ENCODE results near the gene DUS1L. TPM values are rescaled to one million over a fixed set of nuclear protein-coding genes. Genes with fewer than 3 reads are reported as not detected.

The DUS1L gene
- total RNA-seq, 5 donors from 2014 or later (not counting 1 experiment from before 2014, with no cell fraction given) = 137 to 186 (median 177) TPM

- 96% methylated on average over 23 of the region's 26 CpGs for WGBS (ENCODE audit: insufficient coverage)
- H3K4me1 Mint-ChIP-seq = no peaks in the 10 kb centered on the region
- H3K4me3 Mint-ChIP-seq = no peak overlapping the region
- Histone ChIP-seq H3K4me3 (ENCODE audit: control insufficient read depth in 1 of 2, extremely low read depth in 1 of 2, low read length in 1 of 2) (no peak overlapping the region), H3K36me3 (ENCODE audit: control insufficient read depth in 2 of 2, extremely low read depth in 1 of 2, insufficient read depth in 1 of 2, low read length in 1 of 2) (peaks cover 0 to 4% of the 10 kb centered on the region in 2 donors), H3K27ac (ENCODE audit: low read length) (no peak overlapping the region), H3K4me1 (ENCODE audit: control insufficient read depth in 1 of 2, extremely low read depth in 1 of 2, insufficient read depth in 2 of 2, low read length in 2 of 2) (no peaks in the 10 kb centered on the region), H3K27me3 (replicated peaks in 1 of 2; ENCODE audit: control insufficient read depth in 2 of 2, extremely low read depth in 1 of 2, insufficient read depth in 2 of 2, low read length in 1 of 2) (no peaks in the 10 kb centered on the region), H3K9me3 (no peaks in the 10 kb centered on the region)
- DNase-seq (no peak), ATAC-seq (replicated peaks in 1 of 4) (no peak)
- POLR2A ChIA-PET = no interaction called here
- no peaks in the 10 kb centered on the region for H3K9me3 Mint-ChIP-seq
- H3K36me3 Mint-ChIP-seq = no peaks in the 10 kb centered on the region
- no peaks in the 10 kb centered on the region for H3K27me3 Mint-ChIP-seq
- CTCF ChIA-PET = interaction anchor here in 1 of 2 donors (0.7 kb wide), 1 partner anchor 195 kb away, joined by 3 read pairs; no protein-coding TSS in a partner anchor
- no peak overlapping the region for H3K27ac Mint-ChIP-seq
Observed at GRCh38 chr17:82008258-82008940, 57.2 kb downstream of the DUS1L start.

Other genes starting within 250 kb of the DUS1L start
- gene MCRIP1, start 232.5 kb downstream of the DUS1L start, total RNA-seq = 10 to 100 TPM; 46.4 to 92.4 (median 77.1) TPM
- gene PPP1R27, start 230.8 kb downstream of the DUS1L start, total RNA-seq = not detected
- 100 to 1,000 TPM; 228 to 324 (median 269) TPM for gene P4HB, start 205.3 kb downstream of the DUS1L start, total RNA-seq
- 100 to 1,000 TPM; 473 to 577 (median 504) TPM for gene ARHGDIA, start 194.5 kb downstream of the DUS1L start, total RNA-seq
- 10 to 100 TPM; 58.2 to 82.9 (median 63.4) TPM for gene ALYREF, start 174.2 kb downstream of the DUS1L start, total RNA-seq
- gene ANAPC11, start 174.1 kb downstream of the DUS1L start, total RNA-seq = 10 to 100 TPM; 37.6 to 61.3 (median 51.1) TPM
- gene NPB, start 163.6 kb downstream of the DUS1L start, total RNA-seq = under 1 TPM; 0.16 to 0.51 (median 0.41) TPM
- gene PCYT2, start 154.4 kb downstream of the DUS1L start, total RNA-seq = 10 to 100 TPM; 24.5 to 55.2 (median 48.2) TPM
- gene SIRT7, start 147.6 kb downstream of the DUS1L start, total RNA-seq = 10 to 100 TPM; 54.3 to 96.2 (median 77.4) TPM
- 10 to 100 TPM; 10.6 to 24.8 (median 18.8) TPM for gene MAFG, start 138.1 kb downstream of the DUS1L start, total RNA-seq
- 10 to 100 TPM in 2 of 5 donors, 1 to 10 TPM in 2, under 1 TPM in 1; 0.93 to 15.4 (median 8.2) TPM for gene PYCR1, start 128.5 kb downstream of the DUS1L start, total RNA-seq
- not detected for gene MYADML2, start 118.6 kb downstream of the DUS1L start, total RNA-seq
- under 1 TPM in 3 of 5 donors, not detected in 2; 0.13 to 0.33 (median 0.29) TPM for gene NOTUM, start 104.6 kb downstream of the DUS1L start, total RNA-seq
- 10 to 100 TPM; 34.6 to 49.7 (median 44.9) TPM for gene ASPSCR1, start 88.2 kb downstream of the DUS1L start, total RNA-seq
- 10 to 100 TPM; 26.7 to 47.8 (median 43.7) TPM for gene CENPX, start 42.9 kb downstream of the DUS1L start, total RNA-seq
- gene LRRC45, start 42.5 kb downstream of the DUS1L start, total RNA-seq = 10 to 100 TPM; 13.3 to 28.5 (median 22.3) TPM
- 1 to 10 TPM; 1.1 to 5.4 (median 3.6) TPM for gene RAC3, start 34.1 kb downstream of the DUS1L start, total RNA-seq
- gene DCXR, start 28.1 kb downstream of the DUS1L start, total RNA-seq = 100 to 1,000 TPM in 1 of 5 donors, 10 to 100 TPM in 4; 70.4 to 111 (median 96.1) TPM
- 10 to 100 TPM; 31.5 to 38.6 (median 35.2) TPM for gene RFNG, start 14.0 kb downstream of the DUS1L start, total RNA-seq
- gene GPS1, start 13.9 kb downstream of the DUS1L start, total RNA-seq = 100 to 1,000 TPM in 2 of 5 donors, 10 to 100 TPM in 3; 75.3 to 117 (median 98.0) TPM
- 100 to 1,000 TPM in 2 of 5 donors, 10 to 100 TPM in 3; 48.2 to 144 (median 52.5) TPM for gene FASN, start 32.4 kb upstream of the DUS1L start, total RNA-seq
- 100 to 1,000 TPM in 3 of 5 donors, 10 to 100 TPM in 2; 86.4 to 127 (median 103) TPM for gene CCDC57, start 147.0 kb upstream of the DUS1L start, total RNA-seq
- 10 to 100 TPM; 31.9 to 47.3 (median 40.9) TPM for gene SLC16A3, start 163.2 kb upstream of the DUS1L start, total RNA-seq
- 100 to 1,000 TPM; 177 to 273 (median 194) TPM for gene CSNK1D, start 207.9 kb upstream of the DUS1L start, total RNA-seq